GM21619 (cell line): Measurements from ENCODE around the gene GRIK1.
"Not testable (repeated sequence)": the region's sequence is repeated elsewhere in the genome, so short reads cannot be mapped to it uniquely, and the experiment has no call there.

ENCODE experiments used
- ATAC-seq: cut with Tn5 transposase; IDR thresholded peaks from one replicate; pipeline ENCODE4 v1.9.1; 2021; ENCODE audit not compliant: unreplicated experiment

The GRIK1 gene

GRCh38 chr21:29624776-29625175 lies 315.0 kb downstream of the GRIK1 start:
- no peak for ATAC-seq

DNA sequence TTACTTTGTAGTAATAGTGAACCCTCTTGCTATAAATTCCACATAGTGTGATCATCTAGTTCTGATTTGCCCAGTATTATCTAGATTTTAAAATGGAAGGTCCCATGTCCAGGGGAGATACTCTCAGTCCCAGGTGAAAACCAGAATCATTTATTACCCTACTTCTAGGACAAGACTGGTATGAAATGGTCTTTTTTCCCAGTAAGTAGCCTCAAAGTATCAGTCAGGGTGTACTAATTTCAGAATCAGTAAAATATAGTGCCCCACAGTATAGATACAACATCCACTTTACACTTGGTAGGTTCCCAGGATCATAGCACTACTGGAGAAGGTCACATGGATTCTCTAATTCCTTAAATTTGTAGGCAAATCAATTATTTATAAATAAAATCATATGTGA lies 318.3 kb downstream of the GRIK1 start:
- ATAC-seq, result no peak

DNA sequence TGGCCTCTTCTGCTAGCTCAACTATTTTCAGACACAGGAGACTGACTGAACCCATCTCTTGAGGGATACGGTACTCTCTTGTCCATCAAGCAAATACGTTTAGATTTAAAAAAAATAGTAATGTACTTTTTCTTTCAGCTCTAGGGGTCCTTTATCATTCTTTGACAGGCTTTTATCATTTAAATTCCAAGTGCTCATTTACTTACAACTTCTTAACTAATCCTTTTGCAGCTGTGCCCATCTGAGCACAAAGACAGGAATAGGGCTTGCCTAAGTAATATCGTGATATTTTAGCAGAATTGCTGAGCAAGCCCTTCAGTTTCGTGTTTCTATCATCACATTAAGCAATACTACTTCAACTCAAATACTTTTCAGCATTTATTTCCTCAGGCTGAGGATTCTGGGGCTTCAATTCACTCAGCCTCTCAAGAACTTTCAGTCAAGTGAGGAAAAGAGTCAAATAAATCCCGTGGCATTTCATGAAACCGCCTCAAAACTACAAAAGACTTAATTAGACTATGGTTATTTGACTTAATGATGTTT lies 323.5 kb downstream of the GRIK1 start:
- no peak for ATAC-seq

GRCh38 chr21:29613877-29614276 lies 325.9 kb downstream of the GRIK1 start:
- ATAC-seq, result no peak

- ATAC-seq, result no peak
Observed at GRCh38 chr21:29613021-29613420, 326.8 kb downstream of the GRIK1 start.

- ATAC-seq, result no peak
Observed at GRCh38 chr21:29610779-29611360, 328.9 kb downstream of the GRIK1 start.

DNA sequence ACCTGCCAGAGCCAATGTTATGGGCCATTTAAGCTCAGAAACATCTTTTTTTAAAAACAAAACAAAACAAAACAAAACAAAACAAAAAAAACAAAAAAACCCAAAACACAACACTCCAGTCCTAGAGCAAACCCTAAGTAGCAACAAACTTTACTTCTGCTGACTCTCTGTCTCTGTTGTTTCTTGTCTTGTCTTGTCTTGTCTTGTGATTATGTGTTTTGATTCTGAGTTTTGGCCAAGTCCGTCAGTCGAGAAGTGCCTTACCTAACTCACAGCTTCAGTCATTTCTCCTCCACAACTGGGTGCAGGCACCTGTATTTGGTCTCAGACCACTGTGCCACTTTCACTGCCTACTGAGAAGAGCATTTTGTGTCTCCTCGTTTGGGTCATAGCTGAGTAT lies 333.2 kb downstream of the GRIK1 start:
- no peak for ATAC-seq

DNA sequence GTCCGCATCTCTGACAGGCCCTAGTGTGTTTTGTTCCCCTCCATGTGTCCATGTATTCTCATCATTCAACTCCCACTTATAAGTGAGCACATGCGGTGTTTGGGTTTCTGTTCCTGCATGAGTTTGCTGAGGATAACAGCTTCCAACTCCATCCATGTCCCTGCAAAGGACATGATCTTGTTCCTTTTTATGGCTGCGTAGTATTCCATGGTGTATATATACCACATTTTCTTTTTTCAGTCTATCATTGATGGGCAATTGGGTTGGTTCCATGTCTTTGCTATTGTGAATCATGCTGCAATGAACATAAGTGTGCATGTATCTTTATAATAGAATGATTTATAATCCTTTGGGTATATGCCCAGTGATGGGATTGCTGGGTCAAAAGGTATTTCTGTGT lies 334.6 kb downstream of the GRIK1 start:
- not testable (repeated sequence) for ATAC-seq

GRCh38 chr21:29604076-29604475 lies 335.7 kb downstream of the GRIK1 start:
- no peak for ATAC-seq

- ATAC-seq, result no peak
Observed at GRCh38 chr21:29601047-29601446, 338.7 kb downstream of the GRIK1 start.

GRCh38 chr21:29586696-29587095 lies 353.1 kb downstream of the GRIK1 start:
- no peak for ATAC-seq

GRCh38 chr21:29585462-29585861 lies 354.3 kb downstream of the GRIK1 start:
- ATAC-seq, result no peak

- ATAC-seq, result no peak
Observed at GRCh38 chr21:29583424-29583924, 356.3 kb downstream of the GRIK1 start.

- ATAC-seq, result no peak
Observed at GRCh38 chr21:29582855-29583254, 356.9 kb downstream of the GRIK1 start.

DNA sequence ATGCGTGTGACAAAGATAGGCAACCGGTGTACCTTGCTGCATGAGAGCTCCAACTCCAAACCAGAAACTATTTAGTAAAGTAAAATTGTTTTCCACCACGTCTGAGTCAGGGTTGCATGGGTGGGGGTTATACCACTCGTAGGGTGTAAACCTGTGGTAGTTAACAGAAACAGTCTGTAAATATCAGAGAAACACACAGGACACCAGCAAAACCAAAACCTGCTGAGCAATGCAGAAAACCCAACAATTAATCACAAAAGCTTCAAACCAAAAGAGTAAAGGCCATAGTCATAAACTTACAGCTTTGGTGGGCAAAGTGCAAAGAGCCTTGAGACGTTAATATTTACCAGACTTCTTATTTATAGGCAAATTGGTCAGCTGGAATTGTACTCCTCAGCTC lies 358.4 kb downstream of the GRIK1 start:
- no peak for ATAC-seq

- ATAC-seq, result no peak
Observed at GRCh38 chr21:29580732-29581285, 359.0 kb downstream of the GRIK1 start.

GRCh38 chr21:29578306-29578705 lies 361.5 kb downstream of the GRIK1 start:
- no peak for ATAC-seq

GRCh38 chr21:29571949-29572348 lies 367.8 kb downstream of the GRIK1 start:
- ATAC-seq, result no peak

DNA sequence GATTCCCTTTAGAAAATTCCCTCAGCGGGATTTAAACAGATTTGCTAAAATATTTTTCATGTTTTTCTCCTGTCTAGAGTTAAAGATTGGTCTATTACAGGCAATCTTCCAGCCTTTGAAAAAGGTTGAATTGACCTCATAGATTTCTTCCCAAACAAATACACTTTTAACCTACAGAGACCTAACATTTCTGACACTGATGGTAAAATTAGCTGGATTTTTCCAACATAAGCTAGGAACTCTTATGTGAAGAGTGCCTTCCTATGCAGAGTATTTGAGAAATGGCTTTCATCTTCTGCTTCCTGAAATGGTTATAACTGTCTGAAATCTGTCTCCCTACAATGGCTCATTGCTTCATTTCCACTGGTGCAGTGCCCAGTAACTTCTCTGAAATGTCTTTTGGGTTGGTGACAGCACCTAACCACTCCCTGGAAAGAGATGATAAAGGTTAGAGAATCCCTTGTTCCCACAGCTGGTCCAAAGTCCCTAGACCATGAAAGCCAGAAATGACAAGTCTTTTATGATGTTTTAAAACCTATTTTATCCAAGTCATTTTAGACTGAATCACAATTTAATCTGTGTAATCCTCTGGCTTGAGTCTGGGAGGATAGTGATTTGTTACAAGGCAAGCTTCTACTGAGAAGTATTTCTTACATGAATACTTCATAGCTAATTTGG lies 371.6 kb downstream of the GRIK1 start:
- no peak for ATAC-seq

- ATAC-seq, result no peak
Observed at GRCh38 chr21:29557931-29558725, 381.7 kb downstream of the GRIK1 start.

GRCh38 chr21:29557200-29557599 lies 382.6 kb downstream of the GRIK1 start:
- no peak for ATAC-seq
